Immature natural killer cell (primary cell): ENCODE data around the gene SAC3D1. TPM values are rescaled to one million over a fixed set of nuclear protein-coding genes. Genes with fewer than 3 reads are reported as not detected.

Experiments
- polyA plus RNA-seq, 3 donors: library from polyadenylated mRNA; unstranded; fragments of 300-500 nt; fragmentation: Illumina TruSeq; gene quantifications; one replicate each; pipeline ENCODE4 v1.2.3, GENCODE V29; 2021

SAC3D1 gene
- polyA plus RNA-seq, 3 donors from 2014 or later: 3.8 to 11.7 (median 9.2) TPM

Other genes with a start within 250 kb of the SAC3D1 start
- gene MAP4K2, start 238.0 kb upstream of the SAC3D1 start, polyA plus RNA-seq: 10 to 100 TPM in 2 of 3 donors, 1 to 10 TPM in 1; 9.2 to 16.4 (median 15.9) TPM
- gene MEN1, start 230.7 kb upstream of the SAC3D1 start, polyA plus RNA-seq: 10 to 100 TPM; 15.3 to 36.1 (median 27.1) TPM
- gene CDC42BPG, start 196.6 kb upstream of the SAC3D1 start, polyA plus RNA-seq: under 1 TPM in 2 of 3 donors, not detected in 1; 0.13 to 0.22 TPM
- gene EHD1, start 162.6 kb upstream of the SAC3D1 start, polyA plus RNA-seq: 100 to 1,000 TPM; 136 to 247 (median 160) TPM
- 10 to 100 TPM in 1 of 3 donors, 1 to 10 TPM in 2; 3.7 to 10.0 (median 6.7) TPM for gene ATG2A, start 124.0 kb upstream of the SAC3D1 start, polyA plus RNA-seq
- 10 to 100 TPM in 2 of 3 donors, 1 to 10 TPM in 1; 7.8 to 14.6 (median 14.0) TPM for gene PPP2R5B, start 116.5 kb upstream of the SAC3D1 start, polyA plus RNA-seq
- not detected for gene GPHA2, start 105.3 kb upstream of the SAC3D1 start, polyA plus RNA-seq
- gene MAJIN, start 69.1 kb upstream of the SAC3D1 start, polyA plus RNA-seq: not detected
- gene BATF2, start 44.2 kb upstream of the SAC3D1 start, polyA plus RNA-seq: not detected
- 100 to 1,000 TPM in 1 of 3 donors, 10 to 100 TPM in 2; 79.1 to 101 (median 80.1) TPM for gene ARL2, start 27.1 kb upstream of the SAC3D1 start, polyA plus RNA-seq
- gene SNX15, start 13.8 kb upstream of the SAC3D1 start, polyA plus RNA-seq: 10 to 100 TPM; 14.5 to 20.6 (median 19.9) TPM
- gene NAALADL1, start 17.3 kb downstream of the SAC3D1 start, polyA plus RNA-seq: 100 to 1,000 TPM in 1 of 3 donors, 10 to 100 TPM in 2; 64.4 to 103 (median 88.7) TPM
- 1 to 10 TPM; 1.8 to 2.9 (median 2.4) TPM for gene CDCA5, start 42.8 kb downstream of the SAC3D1 start, polyA plus RNA-seq
- 10 to 100 TPM; 28.3 to 31.2 (median 29.8) TPM for gene ZFPL1, start 43.0 kb downstream of the SAC3D1 start, polyA plus RNA-seq
- 100 to 1,000 TPM in 1 of 3 donors, 10 to 100 TPM in 2; 70.3 to 102 (median 87.7) TPM for gene VPS51, start 55.0 kb downstream of the SAC3D1 start, polyA plus RNA-seq
- 10 to 100 TPM; 12.8 to 16.8 (median 15.4) TPM for gene TM7SF2, start 70.7 kb downstream of the SAC3D1 start, polyA plus RNA-seq
- 10 to 100 TPM; 15.5 to 25.8 (median 23.9) TPM for gene ZNHIT2, start 76.5 kb downstream of the SAC3D1 start, polyA plus RNA-seq
- gene FAU, start 80.9 kb downstream of the SAC3D1 start, polyA plus RNA-seq: 1,000 to 10,000 TPM in 1 of 3 donors, 100 to 1,000 TPM in 2; 576 to 1,241 (median 681) TPM
- 100 to 1,000 TPM in 2 of 3 donors, 10 to 100 TPM in 1; 98.3 to 113 (median 105) TPM for gene MRPL49, start 81.1 kb downstream of the SAC3D1 start, polyA plus RNA-seq
- 10 to 100 TPM in 1 of 3 donors, 1 to 10 TPM in 2; 2.3 to 21.8 (median 7.7) TPM for gene SYVN1, start 93.3 kb downstream of the SAC3D1 start, polyA plus RNA-seq
- not detected for gene SPDYC, start 129.0 kb downstream of the SAC3D1 start, polyA plus RNA-seq
- 100 to 1,000 TPM; 124 to 155 (median 148) TPM for gene CAPN1, start 140.7 kb downstream of the SAC3D1 start, polyA plus RNA-seq
- gene POLA2, start 220.8 kb downstream of the SAC3D1 start, polyA plus RNA-seq: 10 to 100 TPM; 10.1 to 11.8 (median 11.8) TPM